ENCODE measurements around the gene MAJIN. TPM values are rescaled to one million over a fixed set of nuclear protein-coding genes. Genes with fewer than 3 reads are reported as not detected.

MAJIN gene
- total and polyA plus RNA-seq, 10 of the 15 experiments (the other 5 are each of a cell fraction or from before 2014, with no cell fraction given): 0.10 TPM; not detected in 9

GRCh38 chr11:64933213-64933934, 38.5 kb downstream of the MAJIN start (continued):
- TF ChIP-seq E2F8 (IDR thresholded peaks at IDR 0.05; ENCODE audit: low read depth, partially characterized antibody) (no peak), TCF12 (IDR thresholded peaks at IDR 0.05; ENCODE audit: low read depth, low read length) (no peak), ZNF207 (IDR thresholded peaks at IDR 0.05; ENCODE audit: borderline replicate concordance) (no peak)

- no peak for DNase-seq (ENCODE audit: low read depth, low spot score)
- ChIA-PET POLR2A (interaction anchor here (0.5 kb wide), 1 partner anchor 130 kb away, joined by 6 read pairs; no protein-coding TSS in a partner anchor), CTCF (no interaction called here), RAD21 (ENCODE audit: unreplicated experiment) (no interaction called here), SMC1A (ENCODE audit: uncharacterized antibody, unreplicated experiment) (no interaction called here)
- H3K27ac ChIP-seq (ENCODE audit: control insufficient read depth, insufficient read depth): no peak overlapping the region
- in situ Hi-C loops (cut with MboI): no loop called here
- ATAC-seq: no peak
- H3K9me3 ChIP-seq (replicated peaks; ENCODE audit: control insufficient read depth, insufficient read depth, low read length): no peaks in the 10 kb centered on the region
- no peak overlapping the region for H3K4me3 ChIP-seq
- 58% methylated on average over 5 of the region's 5 CpGs for WGBS (ENCODE audit: insufficient coverage, insufficient replicate concordance, low lambda C conversion rate, missing lambda C conversion rate)
- no peaks in the 10 kb centered on the region for H4K20me1 ChIP-seq (ENCODE audit: control insufficient read depth, insufficient read depth)
- no TSS peak for BruUV-seq (replicated peaks)
- no peak overlapping the region for H3K4me2 ChIP-seq (ENCODE audit: control insufficient read depth, insufficient read depth)
- FAIRE-seq: no peak
- H2AFZ ChIP-seq (ENCODE audit: control insufficient read depth, low read depth, low read length): no peak overlapping the region
- no peaks in the 10 kb centered on the region for H3K27me3 ChIP-seq (replicated peaks in 1 of 2; ENCODE audit: control insufficient read depth in 2 of 2, insufficient read depth in 2 of 2, low read length in 1 of 2)
- H3K9ac ChIP-seq (ENCODE audit: control insufficient read depth, insufficient read depth, low read length): no peak overlapping the region
- H3K4me1 ChIP-seq (ENCODE audit: control insufficient read depth, insufficient read depth, low read length): no peaks in the 10 kb centered on the region
- no peaks in the 10 kb centered on the region for H3K79me2 ChIP-seq (ENCODE audit: control insufficient read depth, insufficient read depth, low read length)
- no peaks in the 10 kb centered on the region; a peak in 1 of 4 replicates for H3K36me3 ChIP-seq (ENCODE audit: control insufficient read depth in 2 of 2, insufficient read depth in 2 of 2, low read length in 1 of 2)
- intact Hi-C loops (cut with micrococcal nuclease; ENCODE audit: unreplicated experiment): no loop called here
- TF ChIP-seq EED (IDR thresholded peaks at IDR 0.05; ENCODE audit: low read depth) (no peak), CHD2 (IDR thresholded peaks at IDR 0.05; ENCODE audit: borderline replicate concordance, low read depth, low read length) (no peak), EZH2 (IDR thresholded peaks at IDR 0.05; ENCODE audit: borderline replicate concordance, control insufficient read depth, low read depth, low read length) (no peak), IKZF2 (IDR thresholded peaks at IDR 0.05) (no peak), MTA3 (IDR thresholded peaks at IDR 0.05; ENCODE audit: borderline replicate concordance, low read length) (no peak), E2F8 (IDR thresholded peaks at IDR 0.05; ENCODE audit: low read depth, partially characterized antibody) (no peak), SPI1 (IDR thresholded peaks at IDR 0.05; ENCODE audit: borderline replicate concordance, insufficient read depth, low read depth, low read length) (no peak), TCF7 (IDR thresholded peaks at IDR 0.05; ENCODE audit: borderline replicate concordance) (no peak), NR2F1 (conservative IDR thresholded peaks at IDR 0.05) (no peak), BCL3 (IDR thresholded peaks at IDR 0.05; ENCODE audit: borderline replicate concordance, insufficient read depth, low read depth, low read length, poor library complexity, severe bottlenecking) (no peak), SREBF2 (IDR thresholded peaks at IDR 0.05; ENCODE audit: low read length) (no peak)
Measured at GRCh38 chr11:64932324-64932723, 39.6 kb downstream of the MAJIN start.
